Stimulated activated naive B cell treated with anti-CD40 and anti-IgM and Interleukin-4, amounts not matched to agents 10 μg/mL and 1 μg/mL and 100 μg/mL, for 72 hours (primary cell): ENCODE results near the gene SH3GL2.

Experiments
- ATAC-seq, 2 donors: fragments of 150-1000 bp; cut with Tn5 transposase; replicated peaks; 2 replicates each; pipeline ENCODE4 v1.10.0; 2021; ENCODE audit warnings: moderate library complexity in 1 of 2
- DNase-seq: peaks from one replicate; pipeline ENCODE4 v3.0.0; 2021
- H3K27ac Mint-ChIP-seq: one replicate; pipeline ENCODE4 v1.8.0; 2022; ENCODE audit warnings: mild to moderate bottlenecking, mixed read lengths
- H3K27me3 Mint-ChIP-seq, 2 donors: one replicate each; pipeline ENCODE4 v1.8.0; 2022; ENCODE audit warnings: mixed read lengths in 2 of 2
- H3K36me3 Mint-ChIP-seq, 2 donors: one replicate each; pipeline ENCODE4 v1.8.0; 2022; ENCODE audit warnings: mixed read lengths in 2 of 2, mild to moderate bottlenecking in 1 of 2
- H3K4me1 Mint-ChIP-seq, 2 donors: one replicate each; pipeline ENCODE4 v1.8.0; 2022; ENCODE audit warnings: mixed read lengths in 2 of 2, mild to moderate bottlenecking in 1 of 2
- H3K4me3 Mint-ChIP-seq, 2 donors: one replicate each; pipeline ENCODE4 v1.8.0; 2022; ENCODE audit warnings: mild to moderate bottlenecking in 2 of 2, mixed read lengths in 2 of 2, moderate library complexity in 1 of 2
- H3K9me3 Mint-ChIP-seq, 2 donors: one replicate each; pipeline ENCODE4 v1.8.0; 2022; ENCODE audit warnings: mixed read lengths in 2 of 2, mild to moderate bottlenecking in 1 of 2

The SH3GL2 gene

DNA sequence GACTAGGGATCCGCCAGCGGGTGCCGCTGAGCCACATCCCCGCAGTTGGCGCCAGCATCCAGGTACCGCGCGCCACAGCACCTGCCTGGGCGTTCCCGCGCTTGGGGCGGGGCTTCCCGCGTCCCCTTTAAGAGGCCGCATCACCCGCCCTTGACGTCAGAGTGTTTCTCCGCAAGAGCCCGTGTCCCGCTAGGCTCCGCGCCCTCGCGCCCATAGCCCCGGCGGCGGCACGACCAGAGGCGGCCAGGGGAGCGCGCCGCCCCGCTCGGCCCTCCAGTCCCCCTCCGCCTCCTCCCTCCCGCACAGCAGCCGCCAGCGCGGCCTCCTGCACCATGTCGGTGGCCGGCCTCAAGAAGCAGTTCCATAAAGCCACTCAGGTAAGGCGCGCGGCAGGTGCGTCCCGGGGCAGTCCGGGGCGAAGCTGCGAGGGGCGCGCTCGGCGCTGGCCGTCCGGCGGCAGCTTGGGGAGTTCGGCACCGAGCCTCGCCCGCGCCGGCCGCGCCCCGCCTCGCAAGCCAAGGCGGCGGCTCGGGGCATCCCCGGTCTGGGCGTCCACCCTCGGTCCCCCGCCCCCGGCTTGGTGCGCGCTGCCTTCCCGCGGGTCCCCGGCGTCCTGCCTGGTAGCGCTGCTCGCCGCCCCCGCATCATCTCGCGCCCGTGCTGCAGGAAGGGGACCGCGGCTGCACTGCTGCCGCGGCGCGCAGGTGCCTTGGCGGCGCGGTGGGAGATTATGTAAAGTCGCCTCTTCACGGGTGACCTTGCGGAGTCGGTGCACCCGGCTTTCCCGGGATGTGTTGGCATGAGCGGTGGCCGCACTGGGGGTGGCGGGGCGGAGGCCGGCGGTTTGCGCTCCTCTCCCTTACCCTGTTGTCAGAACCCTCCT lies at the start of gene SH3GL2:
Gene SH3GL2 (plus strand): TSS at position 156 of the 883 bp plus-strand sequence.
- DNase-seq (peak; percentile 1), ATAC-seq (peak; percentile 60 to 64)
- peaks cover 0 to 5% of the 10 kb centered on the region in 2 donors for H3K9me3 Mint-ChIP-seq
- no peaks in the 10 kb centered on the region for H3K36me3 Mint-ChIP-seq
- H3K27me3 Mint-ChIP-seq: peaks cover 25 to 35% of the 10 kb centered on the region in 2 donors
- peaks cover 4 to 6% of the 10 kb centered on the region in 2 donors for H3K4me1 Mint-ChIP-seq
- no peak within 1 kb of the TSS for H3K27ac Mint-ChIP-seq
- peak within 1 kb of the TSS; percentile 53 to 68 for H3K4me3 Mint-ChIP-seq

DNA sequence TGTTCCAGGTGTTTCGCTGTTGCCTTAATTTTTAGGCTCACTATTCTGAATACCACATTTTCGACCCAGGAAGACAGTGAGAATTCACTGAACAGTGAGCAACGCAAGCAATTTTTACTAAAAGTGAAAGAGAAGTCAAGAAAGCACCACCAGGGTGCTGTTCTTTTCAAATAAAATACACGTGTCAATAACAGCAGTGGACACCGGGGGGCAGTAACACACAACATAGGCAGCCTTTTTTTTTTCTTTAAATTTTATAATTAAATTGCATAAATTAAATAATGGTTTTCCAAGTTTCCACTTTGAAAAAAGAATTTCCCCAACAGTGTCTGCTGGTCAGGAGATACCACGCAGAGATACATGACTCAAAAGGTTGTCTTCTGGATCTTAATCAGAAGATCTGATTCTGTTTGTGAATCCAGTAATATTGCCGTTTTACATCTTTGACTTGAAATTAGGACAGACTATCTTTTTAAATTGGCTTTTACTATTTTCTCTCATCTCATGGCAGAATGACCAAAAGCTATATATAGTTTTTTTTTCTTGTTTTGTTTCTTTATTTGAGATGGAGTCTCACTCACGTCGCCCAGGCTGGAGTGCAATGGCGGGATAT lies 47.1 kb upstream of the SH3GL2 start:
- Mint-ChIP-seq H3K36me3 (no peaks in the 10 kb centered on the region), H3K27me3 (peaks cover 2 to 5% of the 10 kb centered on the region in 2 donors), H3K4me1 (peaks cover 0 to 2% of the 10 kb centered on the region in 2 donors), H3K9me3 (no peaks in the 10 kb centered on the region), H3K27ac (no peak overlapping the region), H3K4me3 (no peak overlapping the region)
- no peak for DNase-seq
- peak; percentile 61 to 63 for ATAC-seq

DNA sequence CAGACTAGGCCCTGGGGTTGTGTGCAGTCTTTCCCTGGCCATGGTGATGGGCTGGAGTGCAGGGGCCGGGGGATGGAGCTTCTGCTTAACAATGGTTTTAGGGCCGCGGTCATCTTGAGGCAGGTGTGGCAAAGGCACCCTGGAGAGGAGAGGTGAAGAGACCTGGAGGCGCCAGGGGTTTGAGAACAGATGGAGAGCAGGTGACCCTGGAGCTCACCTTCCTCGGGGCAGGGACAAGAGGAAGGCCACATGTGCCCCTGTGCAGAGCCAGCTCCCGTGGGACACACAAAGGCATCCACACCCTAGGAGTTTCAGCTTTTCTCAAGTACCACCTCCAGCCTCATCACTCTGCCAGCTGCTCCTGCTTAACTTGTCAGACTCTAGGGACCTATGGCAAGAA lies 46.4 kb upstream of the SH3GL2 start:
- Mint-ChIP-seq H3K27ac (no peak overlapping the region), H3K4me1 (peaks cover 0 to 2% of the 10 kb centered on the region in 2 donors), H3K27me3 (peaks cover 1 to 4% of the 10 kb centered on the region in 2 donors), H3K36me3 (no peaks in the 10 kb centered on the region), H3K9me3 (no peaks in the 10 kb centered on the region), H3K4me3 (no peak overlapping the region)
- DNase-seq (no peak), ATAC-seq (no peak)

DNA sequence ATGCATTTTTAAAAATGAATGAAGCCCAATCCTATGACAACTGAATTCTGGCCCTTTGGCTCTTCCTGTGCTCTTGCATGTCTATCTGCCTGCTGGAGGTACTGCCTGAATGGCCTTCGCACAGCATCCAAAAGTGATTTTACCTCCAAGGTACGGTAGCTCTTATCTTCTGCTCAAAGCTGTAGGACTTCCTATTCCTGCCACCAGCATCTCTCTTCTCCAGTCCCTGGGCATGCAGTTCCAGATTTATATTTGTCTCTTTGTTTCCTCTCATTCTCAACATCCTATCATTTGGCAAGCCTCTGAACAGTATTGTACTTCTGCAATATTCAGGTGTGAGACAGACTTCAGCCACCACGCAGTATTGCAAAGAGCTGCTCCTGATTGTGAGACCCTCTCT lies 43.7 kb upstream of the SH3GL2 start:
- ATAC-seq: no peak
- no peak overlapping the region for H3K27ac Mint-ChIP-seq
- peaks cover 0 to 2% of the 10 kb centered on the region in 2 donors for H3K4me1 Mint-ChIP-seq
- peaks cover 0 to 1% of the 10 kb centered on the region in 2 donors for H3K9me3 Mint-ChIP-seq
- peaks cover 0 to 4% of the 10 kb centered on the region in 2 donors for H3K27me3 Mint-ChIP-seq
- H3K36me3 Mint-ChIP-seq: no peaks in the 10 kb centered on the region
- no peak overlapping the region for H3K4me3 Mint-ChIP-seq
- no peak for DNase-seq

DNA sequence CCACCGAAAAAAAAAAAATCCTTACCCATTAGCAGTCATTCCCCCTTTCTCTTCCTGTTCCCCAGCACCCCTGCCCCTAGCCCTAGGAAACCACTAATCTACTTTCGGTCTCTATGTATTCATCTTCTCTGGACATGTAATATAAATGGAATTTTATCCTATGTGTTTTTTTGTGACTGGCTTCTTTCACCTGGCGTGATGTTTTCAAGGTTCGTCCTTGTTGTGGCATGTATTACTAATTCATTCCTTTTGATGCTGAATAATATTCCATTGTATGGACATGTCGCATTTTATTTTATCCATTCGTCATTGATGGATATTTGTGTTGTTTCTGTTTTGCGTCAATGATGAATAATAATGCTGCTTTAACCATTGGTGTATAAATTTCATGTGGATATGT lies 42.8 kb upstream of the SH3GL2 start:
- Mint-ChIP-seq H3K4me1 (peaks cover 0 to 2% of the 10 kb centered on the region in 2 donors), H3K27me3 (peaks cover 0 to 4% of the 10 kb centered on the region in 2 donors), H3K36me3 (no peaks in the 10 kb centered on the region), H3K9me3 (peaks cover 0 to 1% of the 10 kb centered on the region in 2 donors), H3K4me3 (no peak overlapping the region), H3K27ac (no peak overlapping the region)
- DNase-seq (no peak), ATAC-seq (no peak)

DNA sequence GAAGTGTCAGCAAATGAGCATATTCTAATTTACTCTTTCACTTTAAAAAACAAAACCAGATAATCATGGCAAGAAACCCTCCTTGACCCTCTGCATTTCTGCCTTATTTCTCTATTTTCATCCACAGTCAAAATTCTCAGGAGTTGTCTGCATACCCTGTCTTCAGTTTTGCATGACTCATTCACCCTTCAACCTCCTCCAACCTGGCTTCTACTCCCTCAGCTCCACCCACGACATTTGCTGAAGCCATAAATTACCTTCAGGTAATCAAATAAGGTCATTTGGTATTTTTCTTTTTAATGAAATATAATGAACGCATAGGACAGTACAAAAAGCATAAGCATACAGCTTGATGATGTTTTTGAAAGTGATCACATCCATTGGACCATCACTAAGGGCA lies 27.8 kb upstream of the SH3GL2 start:
- Mint-ChIP-seq H3K4me3 (no peak overlapping the region), H3K4me1 (no peaks in the 10 kb centered on the region), H3K9me3 (peaks cover 20 to 21% of the 10 kb centered on the region in 2 donors), H3K36me3 (no peaks in the 10 kb centered on the region), H3K27ac (no peak overlapping the region), H3K27me3 (no peaks in the 10 kb centered on the region)
- no peak for ATAC-seq
- DNase-seq: no peak

DNA sequence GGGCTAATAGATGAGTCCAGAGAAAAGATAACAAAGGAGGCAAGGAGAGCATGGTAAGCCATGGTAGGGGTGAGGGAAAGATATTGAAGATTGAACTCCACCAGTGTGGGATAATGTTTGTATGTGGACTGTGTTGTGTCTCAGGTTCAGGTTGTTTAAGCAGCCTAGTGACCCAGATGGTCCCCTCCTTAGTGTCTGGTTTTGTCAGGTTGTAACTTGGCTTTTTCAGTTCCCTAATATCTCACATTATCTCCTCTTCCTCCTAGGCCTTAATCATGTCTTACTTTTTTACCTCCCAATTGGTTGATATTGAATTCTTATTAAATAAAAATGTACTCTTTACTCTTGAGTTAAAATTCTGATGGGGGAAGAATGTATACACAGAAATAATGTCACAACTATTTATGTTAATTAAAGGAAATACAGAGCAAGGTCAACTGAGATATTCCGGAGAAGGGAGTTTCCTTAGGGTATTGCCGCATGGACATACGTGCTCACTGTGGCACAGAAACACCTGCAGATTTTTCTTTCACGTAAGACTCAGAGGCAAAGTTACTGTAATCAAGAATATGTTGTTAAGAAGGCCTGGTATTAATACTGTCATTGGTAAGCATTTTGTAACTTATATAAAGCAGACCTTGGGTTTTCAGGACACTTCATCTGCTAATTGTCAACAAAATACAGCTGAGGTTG lies 23.4 kb upstream of the SH3GL2 start:
- DNase-seq (no peak), ATAC-seq (no peak)
- Mint-ChIP-seq H3K27ac (no peak overlapping the region), H3K4me1 (no peaks in the 10 kb centered on the region), H3K4me3 (no peak overlapping the region), H3K9me3 (peaks cover 4 to 6% of the 10 kb centered on the region in 2 donors), H3K27me3 (no peaks in the 10 kb centered on the region), H3K36me3 (no peaks in the 10 kb centered on the region)

DNA sequence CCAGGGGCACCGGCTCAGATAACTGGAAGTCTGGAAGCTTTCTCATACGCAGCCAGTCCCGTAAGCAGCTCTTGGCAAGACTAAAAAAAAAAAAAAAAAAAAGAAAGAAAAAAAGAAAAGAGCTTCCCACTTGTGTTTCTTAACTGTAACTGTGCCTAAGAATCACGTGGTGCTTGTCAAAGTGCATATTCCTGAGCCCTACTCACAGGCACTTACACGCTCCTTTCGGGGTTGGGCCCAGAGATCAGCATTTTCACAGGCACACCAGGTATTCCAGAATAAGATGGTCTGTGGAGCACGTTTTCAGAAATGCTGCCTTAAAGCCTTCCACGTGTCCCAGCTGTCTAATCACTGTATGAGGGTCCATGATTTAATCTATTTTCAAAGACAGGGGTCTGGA lies 22.6 kb upstream of the SH3GL2 start:
- Mint-ChIP-seq H3K27ac (no peak overlapping the region), H3K4me3 (no peak overlapping the region), H3K36me3 (no peaks in the 10 kb centered on the region), H3K4me1 (no peaks in the 10 kb centered on the region), H3K27me3 (no peaks in the 10 kb centered on the region), H3K9me3 (peaks cover 3 to 4% of the 10 kb centered on the region in 2 donors)
- DNase-seq: no peak
- ATAC-seq: no peak

DNA sequence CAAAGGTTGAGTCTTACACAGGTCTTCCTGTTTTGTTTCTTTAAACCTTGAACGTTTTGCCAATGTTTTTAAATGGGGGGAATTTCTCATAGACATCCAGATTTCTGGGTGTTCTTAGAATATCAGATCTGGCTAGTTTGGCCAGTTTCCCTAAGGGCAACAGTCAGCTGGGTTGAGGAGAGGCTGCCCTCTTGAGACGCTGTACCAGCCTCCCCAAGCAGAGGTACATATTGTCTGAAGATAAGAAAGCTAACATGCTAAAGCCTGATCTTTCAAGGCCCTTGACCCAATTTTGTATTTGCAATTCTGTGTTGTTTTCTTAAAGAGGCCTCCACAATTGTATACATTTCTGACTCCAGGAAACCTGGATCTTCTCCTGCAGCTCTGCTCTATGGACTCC lies 21.9 kb upstream of the SH3GL2 start:
- H3K36me3 Mint-ChIP-seq: no peaks in the 10 kb centered on the region
- no peak for DNase-seq
- H3K27ac Mint-ChIP-seq: no peak overlapping the region
- ATAC-seq: no peak
- H3K4me3 Mint-ChIP-seq: no peak overlapping the region
- H3K4me1 Mint-ChIP-seq: no peaks in the 10 kb centered on the region
- H3K9me3 Mint-ChIP-seq: peaks cover 3 to 4% of the 10 kb centered on the region in 2 donors
- no peaks in the 10 kb centered on the region for H3K27me3 Mint-ChIP-seq

DNA sequence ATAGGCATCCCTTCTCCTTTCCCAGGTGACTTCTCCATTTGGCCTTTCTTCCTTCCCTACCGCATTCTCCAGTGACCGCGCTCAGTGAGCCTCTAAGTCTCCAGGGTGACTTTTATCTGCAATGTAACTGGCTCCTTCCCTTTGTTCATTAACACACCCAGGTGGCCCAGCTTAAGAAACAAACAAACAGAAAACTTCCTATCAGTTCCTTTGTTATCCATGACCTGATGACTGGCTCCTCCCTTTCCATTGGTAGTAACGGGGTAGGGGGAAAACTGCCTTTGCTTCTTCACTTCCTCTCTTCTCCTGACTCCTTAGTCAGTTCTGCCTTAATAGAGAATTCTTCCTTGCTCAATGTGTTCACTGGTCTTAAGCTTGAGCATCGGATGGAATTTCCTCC lies 7.0 kb upstream of the SH3GL2 start:
- ATAC-seq: no peak
- Mint-ChIP-seq H3K27ac (no peak overlapping the region), H3K4me3 (no peak overlapping the region), H3K9me3 (peaks cover 0 to 6% of the 10 kb centered on the region in 2 donors), H3K4me1 (no peaks in the 10 kb centered on the region), H3K36me3 (no peaks in the 10 kb centered on the region), H3K27me3 (no peaks in the 10 kb centered on the region)
- no peak for DNase-seq

DNA sequence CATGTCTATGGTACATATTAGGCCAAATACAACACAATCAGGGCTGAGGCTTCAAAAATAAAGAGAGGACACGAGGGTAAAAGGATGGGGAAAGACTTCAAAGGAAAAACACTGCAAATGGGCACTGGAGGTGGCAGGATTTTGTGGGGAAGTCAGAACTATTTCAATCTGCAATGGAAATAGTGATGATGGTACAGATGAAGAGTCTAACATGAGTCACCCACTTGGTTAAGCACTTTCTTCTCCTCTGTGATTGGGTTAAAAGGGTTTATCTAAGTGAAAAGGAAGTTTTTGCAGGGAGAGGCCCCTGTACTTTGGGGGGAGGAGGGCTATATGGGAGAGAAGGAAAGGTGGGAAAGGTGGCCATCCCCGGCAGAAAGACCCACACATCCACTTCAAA lies 4.5 kb upstream of the SH3GL2 start:
- H3K4me1 Mint-ChIP-seq: peaks cover 0 to under 1% of the 10 kb centered on the region in 2 donors
- ATAC-seq (no peak), DNase-seq (no peak)
- peaks cover 0 to 5% of the 10 kb centered on the region in 2 donors for H3K9me3 Mint-ChIP-seq
- no peak overlapping the region for H3K27ac Mint-ChIP-seq
- peaks cover 12 to 15% of the 10 kb centered on the region in 2 donors for H3K27me3 Mint-ChIP-seq
- no peaks in the 10 kb centered on the region for H3K36me3 Mint-ChIP-seq
- no peak overlapping the region for H3K4me3 Mint-ChIP-seq

DNA sequence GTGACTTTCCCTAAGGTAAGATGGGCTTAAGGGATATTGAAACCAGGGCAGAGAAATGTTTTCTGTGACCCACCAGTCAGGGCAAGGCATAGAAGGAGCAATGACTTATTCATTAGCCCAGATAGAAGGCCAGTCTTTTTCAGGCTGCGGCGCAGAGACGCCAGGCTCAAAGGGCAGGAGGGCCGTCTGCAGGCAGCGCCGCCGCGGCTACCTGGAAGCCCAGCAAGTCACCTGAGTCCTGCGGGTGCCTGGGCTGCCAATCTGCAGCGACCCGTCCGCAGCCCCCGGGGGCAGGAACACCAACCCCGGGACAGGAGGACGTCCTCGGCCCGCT lies 322 bp upstream of the SH3GL2 start:
- no peaks in the 10 kb centered on the region for H3K36me3 Mint-ChIP-seq
- DNase-seq (no peak), ATAC-seq (no peak)
- no peak overlapping the region for H3K27ac Mint-ChIP-seq
- H3K4me1 Mint-ChIP-seq: peaks cover 4 to 6% of the 10 kb centered on the region in 2 donors
- peaks cover 25 to 35% of the 10 kb centered on the region in 2 donors for H3K27me3 Mint-ChIP-seq
- peaks cover 0 to 5% of the 10 kb centered on the region in 2 donors for H3K9me3 Mint-ChIP-seq
- H3K4me3 Mint-ChIP-seq: peak overlapping the region in 1 of 2 donors; percentile 53

DNA sequence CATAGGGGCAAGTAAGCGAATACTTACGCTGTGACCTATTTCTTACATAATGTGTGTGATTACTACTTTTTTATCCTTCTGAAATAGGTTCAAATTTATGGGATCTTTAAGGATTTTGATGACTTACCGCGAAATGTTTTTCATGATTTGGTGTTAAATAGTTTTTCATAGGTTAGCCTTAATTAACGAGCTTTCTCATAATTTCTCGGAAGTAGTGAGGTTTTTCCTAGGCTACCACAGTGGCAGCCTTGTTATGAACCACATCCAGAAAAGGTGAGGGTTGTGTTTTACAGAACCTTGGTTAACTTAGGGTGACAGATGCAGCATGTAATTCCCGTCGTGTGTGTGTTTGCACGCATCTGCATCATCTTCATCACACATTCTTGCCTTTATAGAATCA lies 1.3 kb downstream of the SH3GL2 start:
- no peak overlapping the region for H3K27ac Mint-ChIP-seq
- H3K4me1 Mint-ChIP-seq: peaks cover 4 to 6% of the 10 kb centered on the region in 2 donors
- no peak overlapping the region for H3K4me3 Mint-ChIP-seq
- DNase-seq: no peak
- peaks cover 25 to 35% of the 10 kb centered on the region in 2 donors for H3K27me3 Mint-ChIP-seq
- peaks cover 0 to 5% of the 10 kb centered on the region in 2 donors for H3K9me3 Mint-ChIP-seq
- ATAC-seq: no peak
- no peaks in the 10 kb centered on the region for H3K36me3 Mint-ChIP-seq

DNA sequence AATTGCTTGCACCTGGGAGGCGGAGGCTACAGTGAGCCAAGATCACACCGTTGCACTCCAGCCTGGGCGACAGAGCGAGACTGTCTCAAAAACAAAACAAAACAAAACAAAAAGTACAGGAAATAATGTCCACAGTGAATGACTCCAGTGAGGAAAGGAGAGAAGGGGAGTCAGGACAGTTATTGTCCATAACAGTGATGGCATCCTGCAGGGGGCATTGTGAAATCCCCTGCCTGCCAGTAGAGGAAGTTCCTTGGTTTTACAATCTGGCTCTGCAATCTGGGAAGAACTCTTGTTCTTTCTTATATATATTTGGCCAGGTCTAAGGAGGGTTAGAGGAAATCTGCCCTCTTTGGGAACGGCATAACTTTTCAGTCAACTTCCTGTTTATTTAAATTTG lies 8.2 kb downstream of the SH3GL2 start:
- H3K36me3 Mint-ChIP-seq: no peaks in the 10 kb centered on the region
- H3K9me3 Mint-ChIP-seq: peaks cover 0 to 3% of the 10 kb centered on the region in 2 donors
- no peak overlapping the region for H3K27ac Mint-ChIP-seq
- no peak overlapping the region for H3K4me3 Mint-ChIP-seq
- no peaks in the 10 kb centered on the region for H3K4me1 Mint-ChIP-seq
- no peak for DNase-seq
- H3K27me3 Mint-ChIP-seq: peaks cover 0 to 5% of the 10 kb centered on the region in 2 donors
- no peak for ATAC-seq
